Skeletal muscle satellite cell (primary cell): ENCODE data around the gene URGCP. TPM values are rescaled to one million over a fixed set of nuclear protein-coding genes. Genes with fewer than 3 reads are reported as not detected.
A peak's percentile ranks its signal among the peaks of the same experiment; 100 is the strongest.

ENCODE experiments used
- H3K27me3 ChIP-seq: 2 replicates; pipeline ENCODE4 v1.7.0; 2013; ENCODE audit warnings: low read length; ENCODE audit not compliant: control insufficient read depth, insufficient read depth
- H3K36me3 ChIP-seq: 2 replicates; pipeline ENCODE4 v1.7.0; 2013; ENCODE audit warnings: mild to moderate bottlenecking, control low read depth, low read length; ENCODE audit not compliant: insufficient read depth
- H3K4me1 ChIP-seq: 2 replicates; pipeline ENCODE4 v1.7.0; 2013; ENCODE audit warnings: low read length; ENCODE audit not compliant: control insufficient read depth, insufficient read depth
- H3K4me2 ChIP-seq: 2 replicates; pipeline ENCODE4 v1.7.0; 2013; ENCODE audit warnings: mild to moderate bottlenecking, low read length
- H3K4me3 ChIP-seq: 2 replicates; pipeline ENCODE4 v1.7.0; 2013; ENCODE audit warnings: low read length
- H3K9ac ChIP-seq: 2 replicates; pipeline ENCODE4 v1.7.0; 2013; ENCODE audit warnings: mild to moderate bottlenecking, low read depth, low read length, moderate library complexity
- H3K9me3 ChIP-seq: replicated peaks from 2 replicates; pipeline ENCODE4 v1.7.0; 2013; ENCODE audit warnings: mild to moderate bottlenecking, control low read depth, low read length
- total RNA-seq: library from RNA; depleted of rRNA; stranded (reverse); fragments of >200 nt; gene quantifications from 2 replicates; pipeline ENCODE4 v1.2.3, GENCODE V29; 2012; rRNA removed

The URGCP gene, protein sequence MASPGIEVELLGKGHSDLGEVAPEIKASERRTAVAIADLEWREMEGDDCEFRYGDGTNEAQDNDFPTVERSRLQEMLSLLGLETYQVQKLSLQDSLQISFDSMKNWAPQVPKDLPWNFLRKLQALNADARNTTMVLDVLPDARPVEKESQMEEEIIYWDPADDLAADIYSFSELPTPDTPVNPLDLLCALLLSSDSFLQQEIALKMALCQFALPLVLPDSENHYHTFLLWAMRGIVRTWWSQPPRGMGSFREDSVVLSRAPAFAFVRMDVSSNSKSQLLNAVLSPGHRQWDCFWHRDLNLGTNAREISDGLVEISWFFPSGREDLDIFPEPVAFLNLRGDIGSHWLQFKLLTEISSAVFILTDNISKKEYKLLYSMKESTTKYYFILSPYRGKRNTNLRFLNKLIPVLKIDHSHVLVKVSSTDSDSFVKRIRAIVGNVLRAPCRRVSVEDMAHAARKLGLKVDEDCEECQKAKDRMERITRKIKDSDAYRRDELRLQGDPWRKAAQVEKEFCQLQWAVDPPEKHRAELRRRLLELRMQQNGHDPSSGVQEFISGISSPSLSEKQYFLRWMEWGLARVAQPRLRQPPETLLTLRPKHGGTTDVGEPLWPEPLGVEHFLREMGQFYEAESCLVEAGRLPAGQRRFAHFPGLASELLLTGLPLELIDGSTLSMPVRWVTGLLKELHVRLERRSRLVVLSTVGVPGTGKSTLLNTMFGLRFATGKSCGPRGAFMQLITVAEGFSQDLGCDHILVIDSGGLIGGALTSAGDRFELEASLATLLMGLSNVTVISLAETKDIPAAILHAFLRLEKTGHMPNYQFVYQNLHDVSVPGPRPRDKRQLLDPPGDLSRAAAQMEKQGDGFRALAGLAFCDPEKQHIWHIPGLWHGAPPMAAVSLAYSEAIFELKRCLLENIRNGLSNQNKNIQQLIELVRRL
- total RNA-seq, result 21.4 and 23.3 TPM in 2 replicates

DNA sequence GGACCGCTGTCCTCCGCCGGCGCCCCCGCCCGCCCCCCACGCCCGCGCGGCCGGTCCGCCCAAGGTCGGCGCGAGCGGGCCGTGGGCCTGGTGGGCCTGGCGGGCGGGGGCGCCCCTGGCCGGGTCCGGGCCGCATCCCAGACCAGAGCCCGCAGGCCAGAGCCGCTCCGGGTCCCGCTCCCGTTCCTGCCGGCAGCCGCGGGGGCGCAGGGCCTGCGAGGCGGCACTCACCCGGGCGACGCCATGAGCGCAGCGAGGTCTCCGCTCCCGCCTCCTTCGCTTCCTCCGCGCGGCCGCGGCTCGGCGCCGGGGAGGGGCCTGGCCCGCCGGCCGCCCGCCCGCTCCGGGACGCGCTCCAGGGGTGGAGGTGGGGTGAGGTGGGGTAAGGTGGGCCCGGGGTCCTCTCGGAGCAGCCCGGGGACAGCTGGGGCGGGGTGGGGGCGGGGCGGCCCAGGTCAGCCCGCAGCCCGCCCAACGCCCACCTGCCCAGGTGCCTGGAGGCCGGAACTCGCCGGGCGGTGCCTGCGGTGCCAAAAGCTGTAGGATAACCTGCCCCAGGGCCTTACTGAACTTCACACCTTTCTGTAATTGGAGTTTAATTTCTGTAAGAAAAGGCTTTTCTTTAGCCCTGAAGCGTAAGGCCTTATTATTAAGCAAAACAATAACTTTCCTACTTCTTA, at the start of gene URGCP:
Gene URGCP, minus strand, starts transcription at position 266 of the 680 bp plus-strand sequence. Its CDS starts 21 bp downstream, at position 245.
- no peaks in the 10 kb centered on the region for H3K36me3 ChIP-seq
- peaks cover 24% of the 10 kb centered on the region for H3K4me1 ChIP-seq
- H3K27me3 ChIP-seq, result no peaks in the 10 kb centered on the region
- peak within 1 kb of the TSS; percentile 93 for H3K9ac ChIP-seq
- peak within 1 kb of the TSS; percentile 96 for H3K4me3 ChIP-seq
- peak within 1 kb of the TSS; percentile 93 for H3K4me2 ChIP-seq
- no peaks in the 10 kb centered on the region for H3K9me3 ChIP-seq

DNA sequence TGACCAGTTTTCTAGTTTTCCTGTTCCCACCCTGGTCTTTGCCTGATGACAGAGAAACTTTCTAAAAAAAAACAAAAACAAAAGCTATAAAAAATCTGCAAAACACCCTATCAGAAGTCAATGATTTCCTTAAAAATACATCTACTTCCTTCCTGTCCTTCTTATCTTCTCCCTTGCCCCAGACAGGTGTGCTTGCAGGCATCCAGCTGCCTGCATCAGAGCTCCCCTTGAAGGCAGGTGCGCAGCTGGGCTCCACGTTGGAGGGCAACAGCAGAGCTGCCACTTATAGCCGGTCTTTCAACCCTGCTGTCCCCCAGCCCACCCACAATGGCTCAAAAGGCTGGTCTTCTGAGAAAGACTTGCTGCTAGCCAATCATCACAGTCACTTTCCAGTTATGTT, 49.6 kb upstream of the URGCP start:
- no peak overlapping the region for H3K9ac ChIP-seq
- no peak overlapping the region for H3K4me2 ChIP-seq
- no peak overlapping the region for H3K4me3 ChIP-seq
- H3K4me1 ChIP-seq, result no peaks in the 10 kb centered on the region
- no peaks in the 10 kb centered on the region for H3K36me3 ChIP-seq
- H3K27me3 ChIP-seq, result no peaks in the 10 kb centered on the region
- H3K9me3 ChIP-seq, result no peaks in the 10 kb centered on the region

- Histone ChIP-seq H3K4me2 (no peak overlapping the region), H3K9me3 (no peaks in the 10 kb centered on the region), H3K9ac (no peak overlapping the region), H3K4me1 (no peaks in the 10 kb centered on the region), H3K27me3 (no peaks in the 10 kb centered on the region), H3K36me3 (peaks cover 4% of the 10 kb centered on the region), H3K4me3 (no peak overlapping the region)
These were observed 48.3 kb upstream of the URGCP start for GRCh38 chr7:43954524-43955228.

DNA sequence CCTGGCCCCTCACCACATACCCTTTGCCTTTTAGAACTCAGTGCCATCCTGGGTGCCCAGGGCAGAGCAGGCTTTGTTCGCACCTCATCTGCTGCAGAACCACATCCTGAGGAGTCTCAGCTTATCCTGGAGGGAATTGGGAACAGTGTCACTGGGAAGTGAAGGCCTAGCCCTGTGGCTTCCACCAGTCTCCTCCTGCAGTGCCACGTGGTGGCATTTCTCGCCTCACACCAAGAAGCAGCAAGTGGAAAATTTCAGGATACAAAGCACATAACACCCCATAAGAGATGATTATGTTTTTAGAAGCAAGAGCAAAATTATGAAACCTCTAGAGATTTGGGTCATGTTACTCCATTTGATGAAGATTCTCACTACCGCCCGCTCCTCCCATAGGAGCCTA, 46.7 kb upstream of the URGCP start:
- no peaks in the 10 kb centered on the region for H3K9me3 ChIP-seq
- H3K4me2 ChIP-seq, result no peak overlapping the region

DNA sequence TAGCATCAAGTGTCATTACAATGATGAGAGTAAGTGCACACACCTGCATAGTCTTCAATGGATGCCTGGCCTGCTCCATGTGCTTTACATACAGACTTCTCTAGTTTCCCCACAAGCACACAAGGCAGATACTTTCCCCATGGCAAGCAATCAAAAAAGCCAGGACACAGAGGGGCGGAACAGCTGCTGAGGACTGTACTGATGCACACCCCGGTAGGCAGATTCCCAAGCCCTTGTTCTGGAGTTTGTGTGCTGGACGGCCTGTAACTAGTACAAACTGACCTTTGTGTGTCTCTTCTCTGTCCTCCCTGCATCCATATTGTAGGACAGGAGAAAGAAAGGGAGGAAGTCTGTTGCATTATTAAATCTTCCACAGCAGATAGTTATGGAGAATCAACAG, 45.6 kb upstream of the URGCP start:
- H3K4me3 ChIP-seq, result no peak overlapping the region
- H3K4me2 ChIP-seq, result no peak overlapping the region
- H3K36me3 ChIP-seq, result peaks cover 4% of the 10 kb centered on the region
- no peaks in the 10 kb centered on the region for H3K4me1 ChIP-seq
- no peak overlapping the region for H3K9ac ChIP-seq
- no peaks in the 10 kb centered on the region for H3K9me3 ChIP-seq
- no peaks in the 10 kb centered on the region for H3K27me3 ChIP-seq

More for the DNA sequence above, 46.7 kb upstream of the URGCP start:
- no peaks in the 10 kb centered on the region for H3K4me1 ChIP-seq
- H3K36me3 ChIP-seq, result peaks cover 4% of the 10 kb centered on the region
- no peak overlapping the region for H3K4me3 ChIP-seq
- no peaks in the 10 kb centered on the region for H3K27me3 ChIP-seq
- H3K9ac ChIP-seq, result no peak overlapping the region

GRCh38 chr7:43944286-43944685, 37.9 kb upstream of the URGCP start:
- Histone ChIP-seq H3K4me2 (no peak overlapping the region), H3K4me3 (no peak overlapping the region), H3K9ac (no peak overlapping the region), H3K9me3 (no peaks in the 10 kb centered on the region), H3K4me1 (no peaks in the 10 kb centered on the region), H3K27me3 (no peaks in the 10 kb centered on the region), H3K36me3 (no peaks in the 10 kb centered on the region)

GRCh38 chr7:43943417-43944187, 37.2 kb upstream of the URGCP start:
- H3K36me3 ChIP-seq, result no peaks in the 10 kb centered on the region
- H3K4me3 ChIP-seq, result no peak overlapping the region
- H3K4me2 ChIP-seq, result no peak overlapping the region
- no peaks in the 10 kb centered on the region for H3K27me3 ChIP-seq
- H3K9me3 ChIP-seq, result no peaks in the 10 kb centered on the region
- H3K4me1 ChIP-seq, result no peaks in the 10 kb centered on the region
- H3K9ac ChIP-seq, result no peak overlapping the region

GRCh38 chr7:43942997-43943396, 36.6 kb upstream of the URGCP start:
- no peak overlapping the region for H3K4me2 ChIP-seq
- no peaks in the 10 kb centered on the region for H3K27me3 ChIP-seq
- H3K9me3 ChIP-seq, result no peaks in the 10 kb centered on the region

DNA sequence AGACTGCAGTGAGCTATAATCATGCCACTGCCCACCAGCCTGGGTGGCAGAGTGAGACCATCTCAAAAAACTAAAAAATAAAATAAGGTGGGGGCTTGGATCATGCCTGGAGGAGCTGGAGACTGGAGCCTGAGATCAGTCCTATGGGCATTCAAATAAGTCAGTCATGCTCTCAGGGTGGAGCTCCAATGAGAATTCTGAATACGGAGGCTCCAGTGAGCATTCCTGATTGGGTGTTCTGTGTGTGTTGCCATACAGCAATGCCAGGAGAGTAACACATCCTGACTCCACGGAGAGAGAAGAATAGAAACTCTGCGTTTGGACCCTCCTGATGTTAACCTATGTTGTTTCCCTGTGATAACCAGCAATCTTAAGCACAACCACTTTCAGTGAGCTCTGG, 35.9 kb upstream of the URGCP start:
- Histone ChIP-seq H3K27me3 (no peaks in the 10 kb centered on the region), H3K4me1 (no peaks in the 10 kb centered on the region), H3K4me3 (no peak overlapping the region), H3K4me2 (no peak overlapping the region), H3K9ac (no peak overlapping the region), H3K36me3 (no peaks in the 10 kb centered on the region), H3K9me3 (no peaks in the 10 kb centered on the region)

More at GRCh38 chr7:43942997-43943396, 36.6 kb upstream of the URGCP start:
- Histone ChIP-seq H3K4me1 (no peaks in the 10 kb centered on the region), H3K9ac (no peak overlapping the region), H3K36me3 (no peaks in the 10 kb centered on the region), H3K4me3 (no peak overlapping the region)

- H3K9me3 ChIP-seq, result no peaks in the 10 kb centered on the region
- no peak overlapping the region for H3K4me2 ChIP-seq
- H3K4me1 ChIP-seq, result no peaks in the 10 kb centered on the region
- H3K4me3 ChIP-seq, result no peak overlapping the region
- H3K27me3 ChIP-seq, result no peaks in the 10 kb centered on the region
- H3K36me3 ChIP-seq, result no peaks in the 10 kb centered on the region
- H3K9ac ChIP-seq, result no peak overlapping the region
These were observed 32.6 kb upstream of the URGCP start for GRCh38 chr7:43938892-43939482.
